ENCODE measurements around the gene ATP2B2.

ATP2B2 gene

GRCh38 chr3:10423171-10423882 is 82.1 kb downstream of the ATP2B2 start:
- no peak for DNase-seq

GRCh38 chr3:10421996-10422395 is 83.4 kb downstream of the ATP2B2 start:
- no peak for DNase-seq

GRCh38 chr3:10420745-10421475 is 84.5 kb downstream of the ATP2B2 start:
- no peak for DNase-seq

DNA sequence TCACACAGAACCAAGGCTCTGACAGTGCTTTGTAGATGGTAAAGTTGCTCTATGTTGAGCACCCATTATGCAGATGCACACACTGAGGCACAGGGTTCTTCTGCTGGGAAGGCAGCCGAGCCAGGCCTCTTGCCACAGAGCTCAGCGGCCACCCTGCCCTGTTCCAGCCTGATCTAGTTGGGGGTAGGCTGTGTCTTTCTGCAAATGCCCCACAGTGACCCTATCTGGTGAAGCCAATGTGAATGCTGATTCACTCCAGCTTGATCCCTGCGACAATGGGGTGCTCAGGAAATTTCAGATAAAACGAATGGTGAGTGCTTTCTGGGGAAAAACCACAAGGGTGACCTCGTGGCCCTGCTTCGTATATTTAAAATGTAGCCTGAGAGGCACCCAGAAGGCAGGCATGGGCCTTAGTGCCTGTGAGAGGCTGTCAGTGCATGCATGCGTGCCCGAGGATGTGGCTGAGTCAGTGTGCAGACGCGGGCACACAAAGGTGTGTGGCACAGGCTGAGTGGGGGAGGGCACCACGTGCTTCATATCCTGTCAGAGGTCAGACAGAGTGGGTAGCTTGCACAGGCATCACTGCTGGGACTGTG is 85.7 kb downstream of the ATP2B2 start:
- DNase-seq = peak; percentile 62

DNA sequence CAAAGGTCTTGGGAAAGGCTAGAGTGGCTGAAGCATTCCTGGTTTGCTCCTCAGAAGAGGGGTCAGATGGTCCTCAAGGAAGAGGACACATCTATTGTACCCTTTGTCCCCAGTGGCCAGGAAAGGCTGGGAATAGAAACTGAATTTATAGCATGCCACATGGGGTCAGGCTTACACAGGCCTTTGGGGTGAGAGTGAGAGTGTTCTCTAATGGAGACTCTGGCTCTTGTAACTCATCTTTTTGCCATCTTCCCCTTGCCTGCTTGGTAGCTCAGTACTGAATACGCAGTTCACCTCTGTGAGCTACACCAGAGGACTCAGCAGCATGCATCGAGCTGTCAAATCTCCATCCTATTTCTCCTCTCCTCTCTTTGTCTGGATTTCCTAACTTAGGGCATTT is 87.5 kb downstream of the ATP2B2 start:
- no peak for DNase-seq

- no peak for DNase-seq
Measured at GRCh38 chr3:10416730-10417300, 88.6 kb downstream of the ATP2B2 start.

DNA sequence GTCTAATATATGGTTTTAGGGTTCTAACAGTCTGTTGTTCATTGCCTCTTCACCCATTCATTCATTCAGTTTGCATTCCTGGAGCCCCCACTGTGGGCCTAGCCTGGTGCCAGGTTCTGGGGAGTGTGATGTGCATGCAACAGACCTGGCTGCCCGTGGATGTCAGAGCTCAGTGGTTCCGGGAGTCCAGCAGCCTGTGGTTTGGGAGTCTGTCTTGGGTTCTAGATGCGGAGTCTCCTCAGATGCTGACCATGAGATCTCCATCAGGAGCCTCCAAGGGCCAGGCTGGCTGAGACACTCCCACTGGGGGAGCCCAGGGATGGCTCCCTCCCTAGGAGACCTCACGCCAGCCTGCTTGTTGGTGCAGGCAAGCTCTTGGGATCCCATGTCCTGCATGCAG is 92.3 kb downstream of the ATP2B2 start:
- DNase-seq = no peak

DNA sequence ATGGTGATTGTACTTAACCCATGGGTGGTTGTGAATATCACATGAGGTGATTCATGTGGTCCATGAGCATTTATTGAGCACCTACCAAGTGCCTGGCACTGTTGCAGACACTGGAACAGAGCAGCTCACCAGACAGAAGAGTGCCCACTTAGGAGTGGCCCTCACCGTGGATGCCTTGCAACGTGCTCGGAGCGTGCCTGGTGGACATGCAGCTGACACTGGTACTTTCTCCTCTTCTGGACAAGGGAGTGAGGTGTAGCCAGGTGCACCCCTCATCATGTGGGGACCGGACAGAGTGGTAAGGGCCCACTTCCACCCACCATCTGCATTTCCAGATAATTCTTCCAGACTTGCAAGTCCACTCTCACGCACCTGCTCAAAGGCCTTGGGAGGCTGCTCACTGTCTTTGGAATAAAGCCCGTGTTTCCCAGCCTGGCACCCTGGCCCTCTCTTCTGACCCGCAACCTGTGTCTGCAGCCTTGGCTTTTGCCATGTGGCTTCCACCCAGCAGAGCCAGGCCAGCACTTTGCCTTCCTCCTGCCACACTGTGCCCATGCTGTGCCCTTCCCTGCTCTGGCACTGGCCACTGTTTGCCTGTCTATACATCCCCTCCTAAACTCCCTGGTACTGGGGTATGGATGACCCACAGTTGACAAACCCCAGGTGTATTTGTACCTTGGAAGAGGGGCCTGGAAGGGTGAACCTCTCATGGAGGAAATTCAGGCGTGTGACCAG is 93.6 kb downstream of the ATP2B2 start:
- no peak for DNase-seq

DNA sequence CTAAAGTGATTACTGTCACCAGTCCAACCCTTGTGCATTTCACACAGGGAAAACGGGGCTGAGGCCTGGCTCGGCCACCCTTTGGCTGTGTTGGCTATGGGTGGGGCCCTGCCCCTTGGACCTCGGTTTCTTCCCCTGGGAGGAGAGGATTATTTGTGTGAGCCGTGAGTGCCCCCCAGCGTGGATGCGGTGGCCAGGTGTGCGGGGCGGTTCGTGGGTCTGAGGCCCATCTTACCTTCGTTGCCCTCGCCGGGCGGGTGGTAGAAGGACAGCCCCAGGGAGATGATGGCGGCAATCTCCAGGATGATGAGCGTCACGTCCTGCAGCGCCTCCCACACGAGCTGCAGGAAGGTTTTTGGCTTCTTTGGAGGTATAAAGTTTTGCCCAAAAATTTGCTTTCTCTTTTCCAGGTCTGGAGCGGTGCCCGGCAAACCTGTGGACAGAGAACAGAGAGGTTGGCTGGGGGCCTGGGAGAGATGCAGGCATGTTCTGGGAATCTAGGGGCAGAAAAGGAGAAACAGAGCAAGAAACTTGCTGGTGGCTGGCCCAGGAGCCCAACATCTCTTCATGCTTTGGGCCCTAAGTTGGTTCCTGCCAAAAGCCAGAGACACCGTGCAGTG is 94.9 kb downstream of the ATP2B2 start:
- no peak for DNase-seq

DNA sequence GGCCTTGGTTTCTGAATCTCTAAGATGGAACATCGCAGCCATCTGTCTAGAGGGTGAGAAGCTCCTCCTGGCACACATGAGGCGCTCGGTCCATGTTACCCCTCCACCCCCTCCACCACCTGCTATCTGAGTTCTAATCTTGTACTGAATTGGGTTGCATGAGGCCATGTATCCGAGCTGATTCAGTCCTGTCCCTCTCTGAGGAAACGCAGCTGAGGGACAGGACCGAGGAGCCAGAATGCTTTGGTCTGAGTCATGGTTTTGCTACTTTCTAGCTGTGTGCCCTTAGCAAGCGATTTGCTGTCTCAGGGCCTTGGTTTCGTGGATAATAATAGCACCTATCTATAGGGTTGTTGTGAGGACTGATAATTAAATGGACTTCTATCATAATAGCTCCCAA is 96.7 kb downstream of the ATP2B2 start:
- DNase-seq = no peak

- no peak for DNase-seq
Measured at GRCh38 chr3:10407361-10407760, 98.0 kb downstream of the ATP2B2 start.

DNA sequence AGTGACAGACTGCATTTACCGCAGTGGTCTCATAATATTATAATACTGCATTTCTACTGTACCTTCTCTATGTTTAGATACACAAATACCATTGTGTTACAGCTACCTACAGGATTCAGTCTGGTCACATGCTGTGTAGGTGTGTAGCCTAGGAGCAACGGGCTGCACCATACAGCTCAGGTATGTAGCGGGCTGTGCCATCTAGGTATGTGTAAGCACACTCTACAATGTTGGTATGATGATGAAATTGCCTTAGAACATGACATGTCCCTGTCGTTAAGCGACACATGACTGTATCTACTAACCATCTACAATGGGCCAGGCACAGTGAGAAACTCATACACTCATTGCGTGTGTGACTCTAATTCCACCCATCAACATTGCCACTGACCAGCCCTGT is 99.0 kb downstream of the ATP2B2 start:
- DNase-seq = no peak

- DNase-seq = no peak
Measured at GRCh38 chr3:10405816-10406215, 99.6 kb downstream of the ATP2B2 start.

DNA sequence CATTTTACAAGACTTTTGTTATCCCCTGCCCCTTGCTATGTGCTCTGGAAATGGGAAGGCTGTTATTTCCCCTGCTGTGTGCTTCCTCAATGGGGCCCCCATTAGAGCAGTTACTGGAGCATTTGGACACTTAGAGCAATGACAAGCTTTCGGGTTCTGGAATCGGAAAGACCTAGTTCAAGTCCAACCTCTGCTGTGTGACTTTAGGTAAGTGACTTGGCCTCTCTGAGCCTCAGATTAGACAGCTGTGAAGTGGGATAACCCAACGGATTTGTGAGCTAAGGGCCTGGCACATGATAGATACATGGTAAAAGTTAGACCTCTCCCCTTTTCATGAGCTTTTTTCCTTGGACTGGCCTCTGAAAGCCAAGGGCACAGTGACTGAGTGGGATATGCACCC is 100.5 kb downstream of the ATP2B2 start:
- no peak for DNase-seq

DNA sequence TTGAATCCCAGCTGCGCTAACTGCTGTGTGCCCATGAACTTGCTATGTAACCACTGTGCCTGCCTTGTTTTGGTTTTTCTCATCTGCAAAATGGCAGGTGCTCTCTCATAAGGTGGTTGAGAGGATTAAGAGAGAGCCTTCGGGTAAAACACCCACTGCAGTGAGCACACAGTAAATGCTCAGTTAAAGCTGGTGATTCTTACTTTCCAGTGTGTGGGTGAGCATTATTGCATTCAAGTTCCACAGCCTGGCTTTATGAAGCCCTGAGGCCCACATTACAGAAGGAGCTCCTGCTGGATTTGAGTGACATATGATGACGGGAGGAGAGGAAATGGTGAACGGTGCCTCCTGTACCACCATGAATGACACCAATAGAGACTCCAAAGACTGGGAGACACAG is 101.0 kb downstream of the ATP2B2 start:
- DNase-seq = no peak

DNA sequence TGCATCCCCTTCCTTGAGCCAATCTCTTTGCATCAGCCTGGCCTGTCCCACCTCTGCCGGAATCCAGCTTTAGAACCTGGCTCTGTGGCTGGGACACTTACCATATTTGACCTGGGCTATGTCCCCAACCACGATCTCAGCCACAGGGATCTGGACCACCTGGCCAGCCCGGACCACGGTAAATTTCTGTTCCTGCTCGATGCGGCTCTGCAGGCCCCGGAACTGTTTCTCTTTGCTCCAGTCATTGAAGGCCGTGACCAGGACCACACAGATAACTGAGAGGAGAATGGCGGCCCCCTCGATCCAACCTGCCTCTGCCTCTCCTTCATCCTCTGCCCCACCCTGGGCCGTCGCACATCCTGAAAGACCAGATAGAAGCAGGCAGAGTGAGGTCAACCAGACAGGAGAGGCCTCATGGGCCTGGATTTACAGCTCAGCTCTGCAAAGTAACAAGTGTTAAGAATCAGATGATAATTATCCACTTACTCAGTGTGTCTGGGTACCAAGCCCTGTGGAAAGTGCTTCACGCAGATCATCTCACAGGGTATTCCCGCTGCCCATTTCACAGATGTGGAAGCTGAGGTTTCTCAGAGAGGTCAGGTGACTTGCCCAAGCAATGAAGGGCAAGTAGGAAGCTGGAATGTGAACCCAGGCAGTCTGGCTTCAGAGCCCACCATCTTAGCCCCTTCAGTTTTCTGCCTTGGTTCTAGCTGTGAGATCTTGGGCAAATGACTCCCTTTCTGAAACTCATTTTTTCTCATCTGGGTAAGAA is 103.2 kb downstream of the ATP2B2 start:
- no peak for DNase-seq

DNA sequence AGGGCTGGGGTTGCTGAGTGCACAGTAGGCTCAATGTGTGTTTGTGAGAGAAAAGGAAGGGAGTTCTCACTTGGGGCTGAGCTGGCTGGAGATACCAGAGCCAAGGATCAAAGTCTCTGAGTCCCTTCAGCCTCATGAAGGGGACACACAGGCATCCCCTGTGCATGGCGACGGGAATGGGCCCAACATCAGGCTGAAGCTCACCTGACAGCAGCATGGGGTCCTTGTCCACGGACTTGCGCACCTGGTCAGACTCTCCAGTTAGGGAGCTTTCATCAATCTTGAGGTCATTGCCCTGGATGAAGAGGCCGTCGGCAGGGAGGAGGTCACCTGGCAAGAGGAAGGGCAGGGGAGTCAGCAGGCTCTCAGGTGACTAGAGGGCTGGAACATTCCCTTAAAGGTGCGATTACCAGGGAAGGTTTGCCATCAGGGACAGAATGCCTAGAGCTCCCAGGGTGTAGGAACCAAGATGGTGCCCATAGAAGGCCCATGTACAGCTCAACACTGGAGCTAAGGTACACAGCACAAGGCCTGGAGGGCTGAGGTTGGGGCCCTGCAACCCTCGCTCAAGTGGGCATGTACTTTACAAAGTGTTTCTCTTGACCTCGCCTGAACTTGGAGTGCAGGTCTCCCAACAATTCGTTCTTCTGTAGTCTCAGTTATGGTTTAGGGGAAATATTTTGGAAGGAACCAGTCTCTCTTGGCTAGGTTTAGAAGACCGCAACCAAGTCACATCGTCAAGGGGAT is 104.5 kb downstream of the ATP2B2 start:
- DNase-seq = no peak

DNA sequence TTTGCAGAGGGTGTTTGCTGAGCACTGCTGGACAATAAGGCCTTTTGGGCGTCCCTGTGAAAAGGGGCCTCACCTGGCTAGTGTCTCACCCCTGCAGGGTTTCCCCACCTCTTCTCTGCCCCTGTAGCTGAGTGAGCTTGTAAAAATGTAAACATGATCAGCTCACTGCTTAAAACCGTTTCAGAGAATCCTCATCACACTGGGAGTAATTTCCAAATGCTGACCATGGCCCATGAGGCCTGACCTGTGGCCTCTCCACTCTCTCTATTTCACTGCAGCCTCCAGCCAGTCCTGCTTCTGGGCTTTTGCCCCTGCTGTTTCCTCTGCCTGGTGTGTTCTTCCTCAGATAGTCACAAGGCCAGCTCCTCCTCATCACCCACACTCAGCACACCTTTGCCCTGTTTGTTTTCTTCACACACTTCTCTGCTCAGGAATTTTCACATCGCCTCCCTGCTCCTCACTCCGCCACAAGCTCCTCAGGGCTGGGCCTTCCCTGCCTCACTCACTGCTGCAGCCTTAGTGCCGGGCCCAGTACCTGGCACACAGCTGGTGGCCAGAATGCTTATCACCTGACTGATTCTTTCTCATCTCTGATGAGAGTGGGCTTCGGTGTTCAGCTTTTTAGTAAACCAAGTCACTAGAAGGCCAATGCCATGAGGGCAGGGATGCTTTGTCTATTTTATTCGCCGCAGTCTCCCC is 105.2 kb downstream of the ATP2B2 start:
- DNase-seq = no peak

DNA sequence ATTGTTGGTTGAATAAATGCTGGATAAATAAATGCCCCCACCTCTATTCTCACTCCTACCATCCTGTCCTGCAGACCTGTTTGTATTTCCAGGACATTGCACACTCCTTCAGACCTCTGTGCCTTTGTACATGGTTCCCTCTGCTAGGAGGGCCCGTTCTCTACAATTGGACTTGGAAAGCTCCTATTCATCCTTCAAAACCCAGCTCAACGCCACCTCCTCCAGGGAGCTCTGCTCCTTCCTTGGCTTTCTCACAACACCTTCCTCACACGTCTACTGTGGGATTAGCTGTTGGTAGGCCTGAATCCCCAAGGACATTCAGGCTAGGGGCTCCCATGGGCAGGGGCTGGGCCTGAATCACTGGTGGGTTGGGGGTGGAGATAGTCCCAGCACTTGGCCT is 105.8 kb downstream of the ATP2B2 start:
- no peak for DNase-seq

DNA sequence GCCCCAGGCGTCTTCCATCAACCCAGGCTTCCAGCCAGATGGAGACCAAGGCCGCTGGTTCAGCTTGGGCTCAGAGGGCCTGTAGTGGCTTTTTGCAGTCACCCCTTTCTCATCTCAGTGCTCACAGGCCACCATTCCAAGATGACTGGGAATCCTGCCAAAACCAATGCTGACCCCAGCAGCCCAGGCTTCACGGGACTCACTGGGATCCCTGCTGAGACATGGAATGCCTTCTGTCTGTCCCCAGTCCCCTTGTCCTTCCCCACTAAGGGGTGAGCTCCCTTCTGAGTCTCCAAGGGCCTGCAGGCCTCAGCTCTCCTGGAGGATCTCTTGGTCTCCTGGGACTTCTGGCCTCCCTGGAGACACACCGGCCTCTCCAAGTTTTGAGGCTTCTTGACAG is 107.0 kb downstream of the ATP2B2 start:
- no peak for DNase-seq

- no peak for DNase-seq
Measured at GRCh38 chr3:10397879-10398278, 107.5 kb downstream of the ATP2B2 start.
